GM18519 (cell line): ENCODE results near the gene FGF18.

ENCODE experiments used
- ATAC-seq: cut with Tn5 transposase; IDR thresholded peaks from one replicate; pipeline ENCODE4 v1.9.1; 2021; ENCODE audit warnings: mild to moderate bottlenecking, moderate library complexity; ENCODE audit not compliant: unreplicated experiment, low FRiP score

FGF18 gene

DNA sequence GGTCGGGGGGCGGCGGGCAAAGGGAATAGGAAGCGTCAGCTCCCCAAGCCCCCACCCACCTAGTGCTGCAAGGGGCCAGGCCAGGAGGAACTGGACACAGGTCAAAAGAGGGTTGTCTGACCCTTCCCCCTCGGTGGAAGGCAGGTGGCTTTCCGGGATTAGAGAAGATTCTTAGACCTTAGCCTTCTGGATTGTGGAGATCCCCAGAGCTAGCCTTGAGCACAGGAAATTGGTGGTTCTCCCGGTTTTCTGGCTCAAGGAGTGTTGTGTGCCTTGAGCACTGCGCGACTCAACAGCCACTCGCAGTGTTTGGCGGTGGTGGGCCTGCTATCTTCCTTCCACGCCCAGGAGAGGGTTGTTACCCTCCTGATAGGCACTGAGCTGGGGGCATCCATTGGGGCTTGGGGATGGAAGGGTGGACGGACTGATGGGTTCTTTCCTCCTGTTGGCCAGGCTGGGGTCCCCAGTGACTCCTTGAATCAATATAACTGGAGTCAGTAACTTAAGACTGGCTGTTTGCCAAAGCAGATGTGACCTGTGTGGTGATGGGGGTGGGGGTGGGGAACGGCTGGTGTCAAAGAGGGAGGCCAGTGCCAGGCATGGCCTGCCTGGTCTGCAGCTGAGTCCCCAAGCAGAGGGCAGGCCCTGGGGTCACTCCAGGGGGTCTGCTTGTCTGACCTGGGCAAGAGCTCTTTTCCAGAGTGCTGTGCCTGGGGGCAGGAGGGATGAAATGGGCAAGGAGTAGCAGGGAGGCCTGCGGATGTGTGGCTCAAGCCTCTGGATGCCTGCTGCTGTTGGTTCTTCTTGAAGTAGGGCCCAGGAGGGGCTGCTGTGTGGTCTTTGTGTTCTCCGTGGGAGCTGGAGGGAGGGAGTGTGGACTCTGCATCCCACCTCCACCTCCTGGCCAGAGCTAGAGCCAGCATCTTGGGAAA lies 2.1 kb downstream of the FGF18 start:
- no peak for ATAC-seq

- ATAC-seq: no peak
Measured at GRCh38 chr5:171422495-171422894, 3.0 kb downstream of the FGF18 start.

GRCh38 chr5:171422902-171423663 lies 3.6 kb downstream of the FGF18 start:
- ATAC-seq: no peak

DNA sequence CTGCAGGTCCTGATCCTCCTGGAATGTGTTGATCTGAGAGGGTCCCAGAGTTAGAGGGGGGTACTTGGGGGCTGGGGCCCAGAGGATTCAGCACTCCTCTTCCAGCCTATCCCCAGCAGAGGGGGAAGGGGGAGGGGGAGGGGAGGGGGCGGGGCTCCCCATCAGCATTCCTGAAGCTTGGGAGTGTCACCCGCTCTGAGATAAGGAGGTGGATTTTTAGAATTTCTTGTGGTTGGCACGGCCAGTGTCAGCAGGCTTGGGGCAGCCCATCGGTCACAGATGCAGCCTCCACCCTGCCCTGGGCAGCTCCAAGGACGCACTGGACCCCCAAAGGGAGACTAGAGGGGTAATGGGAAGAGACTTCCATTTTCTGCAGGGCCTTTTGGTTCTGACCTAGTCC lies 5.3 kb downstream of the FGF18 start:
- no peak for ATAC-seq

- ATAC-seq: no peak
Measured at GRCh38 chr5:171425596-171426244, 6.3 kb downstream of the FGF18 start.

DNA sequence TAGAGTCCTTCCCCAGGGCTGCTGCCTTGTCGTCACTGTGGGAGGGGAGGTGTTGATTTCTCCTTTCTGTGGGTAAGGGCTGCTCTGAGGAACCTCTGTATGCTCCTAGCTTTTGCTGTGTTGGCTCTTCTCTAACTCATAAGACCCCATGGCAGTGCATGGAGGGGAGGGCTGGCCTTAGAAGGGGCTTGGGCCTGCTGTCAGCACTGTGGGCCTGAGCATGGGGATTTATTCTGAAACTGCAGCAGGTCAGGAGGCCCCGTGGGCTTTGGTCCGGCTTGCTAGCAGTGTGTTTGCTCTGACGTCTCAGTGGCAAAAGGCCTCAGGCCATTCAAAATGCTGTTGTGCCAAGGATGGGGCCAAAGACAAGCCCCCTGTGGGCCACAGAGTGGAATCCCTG lies 6.8 kb downstream of the FGF18 start:
- no peak for ATAC-seq

DNA sequence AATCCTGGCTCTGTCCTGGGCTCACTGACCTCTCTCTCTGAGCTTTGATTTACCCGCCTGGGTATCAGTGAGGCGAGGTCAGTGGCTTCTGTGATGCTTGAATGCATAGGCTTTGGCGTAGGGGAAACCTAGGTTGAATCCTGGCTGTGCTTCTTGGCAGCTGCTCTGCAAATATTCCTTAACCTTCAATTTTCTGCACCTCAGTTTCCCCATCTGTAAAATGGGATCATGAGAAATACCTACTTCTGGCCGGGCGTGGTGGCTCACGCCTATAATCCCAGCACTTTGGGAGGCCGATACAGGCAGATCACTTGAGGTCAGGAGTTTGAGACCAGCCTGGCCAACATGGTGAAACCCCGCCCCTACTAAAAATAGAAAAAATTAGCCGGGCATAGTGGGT lies 7.2 kb downstream of the FGF18 start:
- ATAC-seq: no peak

DNA sequence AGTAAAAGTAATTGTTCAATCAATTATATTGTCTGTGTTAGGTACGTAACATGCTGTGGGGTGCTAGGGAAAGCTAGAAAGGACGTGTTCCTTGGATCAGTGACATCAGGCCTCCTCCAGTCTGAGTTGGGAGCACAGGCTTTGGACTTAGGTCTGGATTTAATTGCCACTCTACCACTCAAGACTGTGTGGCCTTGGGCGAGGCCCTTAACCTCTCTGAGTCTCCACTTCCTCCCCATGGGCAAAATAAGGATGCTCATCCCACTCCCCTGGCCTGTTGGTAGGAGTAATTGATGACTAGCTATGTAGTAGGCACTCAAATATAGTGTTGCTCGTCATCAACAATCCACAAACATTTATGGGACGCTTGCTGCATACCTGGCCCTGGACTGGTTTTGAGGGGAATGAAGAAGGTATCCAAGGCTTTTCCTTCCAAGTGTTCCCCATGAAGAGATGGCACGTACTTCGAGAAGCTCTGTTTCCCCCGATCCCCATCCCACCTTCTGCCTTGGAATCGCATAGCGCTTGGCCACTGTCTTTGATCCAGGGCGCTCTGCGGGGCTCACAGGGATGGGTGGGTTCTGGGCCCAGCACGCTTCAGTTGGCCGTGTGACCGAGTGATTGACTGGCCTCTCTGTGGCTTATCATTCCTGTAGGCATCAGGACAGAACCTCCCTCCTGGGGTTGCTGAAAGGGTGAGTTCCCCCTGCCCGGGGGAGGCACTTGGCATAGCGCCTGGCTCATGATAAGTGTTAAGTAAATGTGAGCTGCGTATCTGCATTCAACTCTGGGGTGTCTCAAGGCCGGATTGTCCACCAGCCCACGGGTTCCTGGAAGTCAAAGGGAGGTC lies 8.1 kb downstream of the FGF18 start:
- no peak for ATAC-seq

- no peak for ATAC-seq
Measured at GRCh38 chr5:171428168-171428696, 8.8 kb downstream of the FGF18 start.

GRCh38 chr5:171428809-171429542 lies 9.5 kb downstream of the FGF18 start:
- ATAC-seq: no peak

DNA sequence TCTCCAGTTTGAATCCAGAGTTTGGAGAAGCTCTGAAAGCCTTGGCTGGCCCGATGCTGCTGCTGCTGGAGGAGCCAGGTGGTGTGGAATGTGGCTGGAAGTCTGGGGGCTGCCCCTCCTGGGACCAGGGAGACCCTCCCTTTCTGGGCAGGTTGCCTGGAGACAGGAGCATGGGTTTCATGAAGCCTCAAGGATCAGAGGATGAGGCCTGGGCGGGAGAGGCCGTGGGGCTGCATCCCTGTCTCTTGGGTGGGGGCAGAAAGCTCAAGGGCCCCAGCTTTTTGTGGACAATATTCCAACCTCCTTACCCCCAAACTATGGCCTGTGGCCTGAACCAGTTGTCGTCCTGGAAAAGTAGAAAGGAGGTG lies 10.1 kb downstream of the FGF18 start:
- no peak for ATAC-seq

GRCh38 chr5:171431251-171431777 lies 11.9 kb downstream of the FGF18 start:
- no peak for ATAC-seq

DNA sequence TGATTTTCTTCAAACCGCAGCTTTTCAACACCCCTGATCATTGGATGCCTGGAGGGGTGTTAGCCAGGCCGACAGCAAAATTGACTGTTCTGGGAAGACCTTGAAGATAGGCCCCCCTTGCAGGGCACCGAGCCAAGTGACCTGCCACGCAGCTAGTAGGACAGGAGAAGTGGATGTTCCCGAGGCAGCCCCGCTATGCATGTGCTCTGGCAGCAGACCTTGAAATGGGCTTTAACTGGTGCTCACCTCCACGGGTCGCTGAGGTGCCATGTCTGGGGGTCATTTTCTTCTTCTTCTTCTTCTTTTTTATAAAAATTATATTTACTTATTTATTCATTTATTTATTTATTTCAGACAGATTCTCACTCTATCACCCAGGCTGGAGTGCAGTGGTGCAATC lies 12.6 kb downstream of the FGF18 start:
- ATAC-seq: no peak

DNA sequence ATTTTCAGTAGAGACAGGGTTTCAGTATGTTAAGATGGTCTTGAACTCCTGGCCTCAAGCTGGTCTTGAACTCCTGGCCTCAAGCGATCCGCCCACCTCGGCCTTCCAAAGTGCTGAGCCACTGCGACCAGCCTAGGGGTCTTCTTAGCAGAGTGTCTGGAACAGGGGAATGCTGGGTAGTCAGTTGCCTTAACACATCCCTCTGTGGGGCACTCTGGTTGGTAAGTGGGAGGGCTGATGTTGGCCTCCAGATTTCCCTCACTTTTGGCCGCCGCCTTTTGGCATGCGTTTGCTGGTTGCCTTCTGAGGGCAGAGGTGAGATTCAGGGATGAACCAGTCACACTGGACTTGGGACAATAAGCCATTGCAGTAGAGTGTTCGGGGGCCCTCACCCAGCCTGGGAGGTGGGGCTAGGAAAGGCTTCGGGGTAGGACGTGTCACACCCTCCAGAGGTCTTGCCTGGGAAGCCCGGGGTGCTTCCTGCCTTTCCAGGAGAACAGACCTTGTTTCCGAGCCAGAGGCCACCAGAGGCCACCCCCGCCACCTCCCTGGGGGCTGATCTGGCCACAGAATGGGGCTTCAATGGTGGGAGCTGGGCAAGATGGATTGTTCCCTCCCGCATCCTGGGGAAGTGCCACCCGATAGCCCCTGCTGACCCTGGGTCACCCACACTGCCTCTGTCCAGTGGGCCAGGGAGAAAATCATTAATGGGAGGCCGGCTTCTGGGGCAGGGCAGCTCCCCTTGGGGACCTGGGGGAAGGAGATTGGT lies 13.3 kb downstream of the FGF18 start:
- no peak for ATAC-seq

- ATAC-seq: no peak
Measured at GRCh38 chr5:171433352-171433698, 13.9 kb downstream of the FGF18 start.

DNA sequence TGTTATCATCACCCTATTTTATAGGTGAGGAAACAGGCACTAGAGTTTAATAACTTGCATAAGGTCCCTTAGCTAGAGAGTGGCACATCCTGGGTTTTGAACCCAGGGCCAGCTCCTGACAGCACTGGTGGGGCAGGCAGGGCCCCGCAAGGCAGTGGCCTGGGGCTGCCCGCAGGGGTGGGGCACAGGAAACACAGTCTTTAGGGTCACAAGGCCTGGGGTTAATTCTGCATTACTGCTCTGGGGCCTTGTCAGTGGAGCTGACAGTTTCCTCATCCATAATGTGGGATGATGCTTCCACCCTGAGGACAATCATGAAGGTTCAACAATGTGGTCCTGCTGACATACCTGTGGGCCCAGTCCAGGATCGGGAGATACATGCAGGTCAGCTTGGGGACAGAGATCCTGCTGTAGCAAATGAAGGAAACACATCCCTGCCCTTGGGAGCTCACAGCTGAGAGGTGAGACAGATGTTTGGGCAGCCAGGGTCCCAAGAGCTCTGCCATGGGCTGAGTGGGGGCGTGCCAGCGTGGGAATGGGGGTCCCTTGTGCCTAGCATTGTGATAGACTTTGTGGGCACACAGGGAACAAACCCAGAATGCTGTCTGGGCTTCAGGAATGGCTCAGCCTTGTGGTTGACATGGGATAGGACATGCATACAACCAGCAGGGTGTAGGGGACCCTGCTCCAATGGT lies 14.7 kb downstream of the FGF18 start:
- ATAC-seq: no peak

DNA sequence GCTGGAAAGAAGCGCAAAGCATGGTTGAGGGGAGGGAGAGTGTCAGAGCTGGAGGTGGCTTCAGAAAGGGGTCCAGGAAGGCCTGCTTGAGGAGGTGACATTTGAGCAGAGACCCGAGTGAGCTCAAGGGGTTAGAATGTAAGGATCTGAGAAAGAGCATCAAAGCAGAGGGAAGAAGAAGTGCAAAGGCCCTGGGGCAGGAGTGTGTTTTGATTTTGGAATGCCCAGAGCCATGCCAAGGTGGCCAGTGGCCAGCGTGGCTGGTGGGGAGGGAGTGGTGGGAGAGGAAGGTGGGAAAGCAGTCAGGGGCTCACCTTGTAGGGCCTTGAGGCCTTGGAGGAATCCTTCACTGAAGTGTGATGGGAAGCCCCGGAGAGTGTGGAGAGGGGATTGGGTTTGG lies 15.4 kb downstream of the FGF18 start:
- ATAC-seq: no peak

DNA sequence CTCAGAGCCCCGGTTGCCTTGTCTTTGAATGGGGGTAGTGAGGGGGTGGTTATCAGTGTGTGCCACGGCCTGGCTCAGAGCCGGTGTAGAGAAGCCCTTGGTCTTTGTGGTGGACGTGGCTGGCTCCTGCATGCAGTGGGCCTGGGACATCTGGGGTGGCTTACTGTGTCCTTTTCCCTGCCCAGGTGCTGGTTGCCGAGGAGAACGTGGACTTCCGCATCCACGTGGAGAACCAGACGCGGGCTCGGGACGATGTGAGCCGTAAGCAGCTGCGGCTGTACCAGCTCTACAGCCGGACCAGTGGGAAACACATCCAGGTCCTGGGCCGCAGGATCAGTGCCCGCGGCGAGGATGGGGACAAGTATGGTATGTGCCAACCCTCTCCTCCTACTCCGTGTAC lies 16.5 kb downstream of the FGF18 start:
- no peak for ATAC-seq
